Nephron progenitor cell (in vitro differentiated cells): Measurements from ENCODE around the gene FSHR.

ENCODE experiments used
- DNase-seq: peaks from one replicate; pipeline ENCODE4 v3.0.0; 2021
- H3K27ac Mint-ChIP-seq: 2 replicates; pipeline ENCODE4 v1.8.0; 2021; ENCODE audit warnings: mild to moderate bottlenecking, moderate library complexity, mixed read lengths
- H3K27me3 Mint-ChIP-seq: 2 replicates; pipeline ENCODE4 v1.8.0; 2021; ENCODE audit warnings: mild to moderate bottlenecking, low read depth, mixed read lengths; ENCODE audit not compliant: poor library complexity
- H3K36me3 Mint-ChIP-seq: 2 replicates; pipeline ENCODE4 v1.8.0; 2021; ENCODE audit warnings: low read depth, mixed read lengths
- H3K4me1 Mint-ChIP-seq: 2 replicates; pipeline ENCODE4 v1.8.0; 2021; ENCODE audit warnings: mixed read lengths
- H3K4me3 Mint-ChIP-seq: 2 replicates; pipeline ENCODE4 v1.8.0; 2021; ENCODE audit warnings: mild to moderate bottlenecking, moderate library complexity, mixed read lengths
- H3K9me3 Mint-ChIP-seq: 2 replicates; pipeline ENCODE4 v1.8.0; 2021; ENCODE audit warnings: mild to moderate bottlenecking, moderate library complexity, mixed read lengths
- TF ChIP-seq, protein P1 (sequence below): fragments of 200-600 bp; sonication (generic); IDR thresholded peaks from 2 replicates; pipeline ENCODE4 v1.5.0; 2021; ENCODE audit warnings: antibody characterized with exemption

The FSHR gene, protein sequence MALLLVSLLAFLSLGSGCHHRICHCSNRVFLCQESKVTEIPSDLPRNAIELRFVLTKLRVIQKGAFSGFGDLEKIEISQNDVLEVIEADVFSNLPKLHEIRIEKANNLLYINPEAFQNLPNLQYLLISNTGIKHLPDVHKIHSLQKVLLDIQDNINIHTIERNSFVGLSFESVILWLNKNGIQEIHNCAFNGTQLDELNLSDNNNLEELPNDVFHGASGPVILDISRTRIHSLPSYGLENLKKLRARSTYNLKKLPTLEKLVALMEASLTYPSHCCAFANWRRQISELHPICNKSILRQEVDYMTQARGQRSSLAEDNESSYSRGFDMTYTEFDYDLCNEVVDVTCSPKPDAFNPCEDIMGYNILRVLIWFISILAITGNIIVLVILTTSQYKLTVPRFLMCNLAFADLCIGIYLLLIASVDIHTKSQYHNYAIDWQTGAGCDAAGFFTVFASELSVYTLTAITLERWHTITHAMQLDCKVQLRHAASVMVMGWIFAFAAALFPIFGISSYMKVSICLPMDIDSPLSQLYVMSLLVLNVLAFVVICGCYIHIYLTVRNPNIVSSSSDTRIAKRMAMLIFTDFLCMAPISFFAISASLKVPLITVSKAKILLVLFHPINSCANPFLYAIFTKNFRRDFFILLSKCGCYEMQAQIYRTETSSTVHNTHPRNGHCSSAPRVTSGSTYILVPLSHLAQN

DNA sequence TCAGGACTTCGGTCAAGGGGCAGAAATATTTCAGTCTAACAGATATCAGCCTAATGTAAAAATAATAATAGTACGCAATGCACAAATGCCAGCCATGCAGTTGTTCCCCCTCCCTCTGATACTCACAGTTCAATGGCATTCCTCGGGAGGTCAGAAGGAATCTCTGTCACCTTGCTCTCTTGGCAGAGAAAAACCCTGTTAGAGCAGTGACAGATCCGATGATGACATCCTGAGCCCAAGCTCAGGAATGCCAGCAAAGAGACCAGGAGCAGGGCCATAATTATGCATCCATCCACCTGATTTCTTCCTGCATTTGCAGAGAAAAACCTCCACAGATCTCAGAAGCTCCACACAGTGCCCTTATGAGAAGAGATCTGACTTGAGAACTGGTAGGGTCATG lies at the start of gene FSHR:
FSHR (minus strand) TSS at position 376 of the 400 bp plus-strand sequence; CDS start at position 278, 98 bp downstream.
- Mint-ChIP-seq H3K9me3 (no peaks in the 10 kb centered on the region), H3K4me1 (peaks cover 33% of the 10 kb centered on the region), H3K27ac (peak within 1 kb of the TSS; percentile 42), H3K4me3 (peak within 1 kb of the TSS; percentile 2), H3K27me3 (no peaks in the 10 kb centered on the region), H3K36me3 (no peaks in the 10 kb centered on the region)
- no peak for DNase-seq
- TF ChIP-seq, protein P1, sequence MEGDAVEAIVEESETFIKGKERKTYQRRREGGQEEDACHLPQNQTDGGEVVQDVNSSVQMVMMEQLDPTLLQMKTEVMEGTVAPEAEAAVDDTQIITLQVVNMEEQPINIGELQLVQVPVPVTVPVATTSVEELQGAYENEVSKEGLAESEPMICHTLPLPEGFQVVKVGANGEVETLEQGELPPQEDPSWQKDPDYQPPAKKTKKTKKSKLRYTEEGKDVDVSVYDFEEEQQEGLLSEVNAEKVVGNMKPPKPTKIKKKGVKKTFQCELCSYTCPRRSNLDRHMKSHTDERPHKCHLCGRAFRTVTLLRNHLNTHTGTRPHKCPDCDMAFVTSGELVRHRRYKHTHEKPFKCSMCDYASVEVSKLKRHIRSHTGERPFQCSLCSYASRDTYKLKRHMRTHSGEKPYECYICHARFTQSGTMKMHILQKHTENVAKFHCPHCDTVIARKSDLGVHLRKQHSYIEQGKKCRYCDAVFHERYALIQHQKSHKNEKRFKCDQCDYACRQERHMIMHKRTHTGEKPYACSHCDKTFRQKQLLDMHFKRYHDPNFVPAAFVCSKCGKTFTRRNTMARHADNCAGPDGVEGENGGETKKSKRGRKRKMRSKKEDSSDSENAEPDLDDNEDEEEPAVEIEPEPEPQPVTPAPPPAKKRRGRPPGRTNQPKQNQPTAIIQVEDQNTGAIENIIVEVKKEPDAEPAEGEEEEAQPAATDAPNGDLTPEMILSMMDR: no peak

DNA sequence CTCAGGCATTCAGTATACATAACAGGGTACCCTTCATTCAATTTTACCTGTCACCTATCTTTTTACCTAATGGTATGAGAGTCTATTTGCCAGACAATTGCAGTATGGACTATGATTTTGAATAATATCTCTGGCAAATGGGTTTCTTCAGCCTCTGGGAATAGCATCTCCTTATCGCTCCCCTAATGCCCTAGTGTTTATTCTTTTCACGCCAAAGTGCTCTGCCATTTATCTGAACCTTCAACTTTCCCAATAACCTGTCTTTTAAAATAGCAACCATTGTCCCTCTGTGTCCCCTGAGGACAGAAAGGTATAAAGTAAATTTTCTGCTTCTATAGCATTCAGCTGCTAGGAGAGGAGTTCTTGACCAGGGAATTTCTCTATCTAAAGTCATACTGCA lies 45.0 kb upstream of the FSHR start:
- Mint-ChIP-seq H3K27me3 (peaks cover 5% of the 10 kb centered on the region), H3K4me1 (no peaks in the 10 kb centered on the region), H3K27ac (no peak overlapping the region), H3K36me3 (no peaks in the 10 kb centered on the region), H3K4me3 (no peak overlapping the region), H3K9me3 (no peaks in the 10 kb centered on the region)
- no peak for DNase-seq
- TF ChIP-seq, protein P1: no peak

DNA sequence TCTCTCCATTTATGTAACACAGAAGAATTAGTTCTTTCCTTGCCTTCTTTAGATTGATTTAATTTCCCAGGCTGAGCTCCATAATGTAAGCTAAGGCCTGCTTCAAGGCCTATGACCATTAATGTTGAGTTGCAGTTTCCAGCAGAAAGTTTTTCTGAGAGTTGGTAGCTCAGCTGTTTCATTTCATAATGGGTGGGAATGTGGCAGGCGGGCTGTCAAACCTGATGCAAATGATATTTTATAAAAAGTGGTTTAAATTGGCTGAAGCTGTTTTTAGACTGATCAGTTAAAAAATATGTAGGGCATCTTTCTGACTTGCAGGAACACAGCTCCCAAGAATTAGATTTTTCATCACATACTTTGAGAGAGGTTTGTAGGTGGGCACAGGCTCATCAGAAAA lies 40.4 kb upstream of the FSHR start:
- no peaks in the 10 kb centered on the region for H3K9me3 Mint-ChIP-seq
- H3K4me1 Mint-ChIP-seq: no peaks in the 10 kb centered on the region
- no peaks in the 10 kb centered on the region for H3K36me3 Mint-ChIP-seq
- TF ChIP-seq, protein P1: no peak
- no peak overlapping the region for H3K27ac Mint-ChIP-seq
- no peaks in the 10 kb centered on the region for H3K27me3 Mint-ChIP-seq
- no peak overlapping the region for H3K4me3 Mint-ChIP-seq
- no peak for DNase-seq

DNA sequence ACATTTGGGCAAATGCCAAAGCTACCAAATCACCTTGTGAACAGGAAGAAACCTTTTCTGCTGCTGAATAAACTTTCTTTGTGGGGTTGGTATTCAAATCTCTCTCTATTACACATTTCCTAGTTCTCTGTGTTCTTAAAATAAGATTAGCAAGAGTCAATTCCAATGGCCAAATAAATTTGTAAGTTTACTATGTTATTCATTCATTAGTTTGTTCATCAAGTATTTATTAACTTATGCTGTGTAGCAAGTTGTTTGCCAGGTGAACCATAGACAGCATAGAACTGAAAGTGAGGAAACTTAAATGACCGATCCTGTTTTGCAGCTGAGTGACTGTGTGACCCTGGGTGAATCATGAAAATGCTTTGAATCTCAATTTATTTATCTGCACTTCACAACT lies 37.7 kb upstream of the FSHR start:
- Mint-ChIP-seq H3K4me3 (no peak overlapping the region), H3K36me3 (no peaks in the 10 kb centered on the region), H3K9me3 (no peaks in the 10 kb centered on the region), H3K27me3 (no peaks in the 10 kb centered on the region), H3K27ac (no peak overlapping the region), H3K4me1 (no peaks in the 10 kb centered on the region)
- no peak for DNase-seq
- TF ChIP-seq, protein P1: no peak

DNA sequence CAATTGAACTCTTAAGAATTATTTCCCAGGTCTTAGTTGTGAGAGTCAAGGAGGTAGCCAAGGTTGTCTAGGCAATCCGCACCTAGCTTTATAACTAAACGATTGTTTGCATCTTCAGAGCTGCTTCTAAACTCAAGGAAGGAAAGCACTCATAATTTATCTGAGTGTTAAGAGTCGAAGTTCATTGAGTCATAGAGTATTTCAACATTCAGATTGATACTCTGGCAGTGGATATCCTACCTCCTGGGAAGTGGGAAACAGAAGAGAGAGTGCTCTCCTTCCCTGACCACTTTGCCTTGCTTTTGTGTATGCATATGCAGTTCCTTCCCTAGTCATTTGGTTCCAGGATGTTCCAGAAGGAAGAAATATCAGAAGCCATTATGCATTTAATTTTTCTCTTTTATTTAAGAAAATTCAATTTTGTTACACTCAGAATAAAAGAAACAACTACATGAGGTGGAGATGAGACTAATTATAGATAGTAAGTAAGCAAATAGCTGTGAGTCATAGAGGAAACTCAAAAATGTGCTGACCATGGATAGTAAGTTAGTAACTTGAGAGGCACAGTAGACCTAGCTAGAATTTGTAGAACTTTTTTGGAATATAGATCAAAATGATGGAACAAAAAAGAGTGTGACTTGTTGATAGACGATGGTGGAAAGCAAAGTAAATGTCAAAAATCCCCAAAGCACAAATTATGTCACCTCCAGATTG lies 35.4 kb upstream of the FSHR start:
- Mint-ChIP-seq H3K27ac (no peak overlapping the region), H3K4me1 (no peaks in the 10 kb centered on the region), H3K4me3 (no peak overlapping the region), H3K36me3 (no peaks in the 10 kb centered on the region), H3K9me3 (peaks cover 4% of the 10 kb centered on the region), H3K27me3 (no peaks in the 10 kb centered on the region)
- TF ChIP-seq, protein P1: no peak
- DNase-seq: no peak
